MG63 (cell line): ENCODE measurements around the gene OR1I1. TPM values are rescaled to one million over a fixed set of nuclear protein-coding genes. Genes with fewer than 3 reads are reported as not detected.
"Not testable (repeated sequence)": the region's sequence is repeated elsewhere in the genome, so short reads cannot be mapped to it uniquely, and the experiment has no call there.

Source experiments
- DNase-seq: peaks from one replicate; pipeline ENCODE4 v3.0.0-alpha.2; 2020
- H3K27me3 ChIP-seq: fragments of 250-450 bp; sonication (Bioruptor Pico); 2 replicates; pipeline ENCODE4 v1.5.1; 2020; ENCODE audit warnings: mild to moderate bottlenecking, moderate library complexity
- H3K36me3 ChIP-seq: fragments of 250-450 bp; sonication (Bioruptor Pico); 2 replicates; pipeline ENCODE4 v1.5.1; 2020; ENCODE audit warnings: mild to moderate bottlenecking, moderate library complexity
- H3K4me3 ChIP-seq: fragments of 250-450 bp; sonication (Bioruptor Pico); 2 replicates; pipeline ENCODE4 v1.5.1; 2020; ENCODE audit warnings: mild to moderate bottlenecking, moderate library complexity
- H3K9me3 ChIP-seq: fragments of 250-450 bp; sonication (Bioruptor Pico); 2 replicates; pipeline ENCODE4 v1.5.1; 2020; ENCODE audit warnings: mild to moderate bottlenecking, moderate library complexity
- total RNA-seq: library from RNA; depleted of rRNA; stranded (reverse); fragments of >200 nt; shearing (Covaris generic); gene quantifications from 2 replicates; pipeline ENCODE4 v1.2.3, GENCODE V29; 2014; ENCODE audit warnings: low replicate concordance

Gene OR1I1
- total RNA-seq, 1 experiment from 2014 or later = not detected

DNA sequence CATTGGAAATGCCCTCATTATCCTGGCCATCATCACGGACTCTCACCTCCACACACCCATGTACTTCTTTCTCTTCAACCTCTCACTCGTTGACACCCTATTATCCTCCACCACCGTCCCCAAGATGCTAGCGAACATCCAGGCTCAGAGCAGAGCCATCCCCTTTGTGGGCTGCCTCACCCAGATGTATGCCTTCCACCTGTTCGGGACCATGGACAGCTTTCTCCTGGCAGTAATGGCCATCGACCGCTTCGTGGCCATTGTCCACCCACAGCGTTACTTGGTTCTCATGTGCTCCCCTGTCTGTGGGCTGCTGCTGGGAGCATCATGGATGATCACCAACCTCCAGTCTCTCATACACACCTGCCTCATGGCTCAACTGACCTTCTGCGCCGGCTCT lies 5.2 kb downstream of the OR1I1 start:
- peaks cover 72% of the 10 kb centered on the region for H3K27me3 ChIP-seq
- no peaks in the 10 kb centered on the region for H3K9me3 ChIP-seq
- no peak for DNase-seq

DNA sequence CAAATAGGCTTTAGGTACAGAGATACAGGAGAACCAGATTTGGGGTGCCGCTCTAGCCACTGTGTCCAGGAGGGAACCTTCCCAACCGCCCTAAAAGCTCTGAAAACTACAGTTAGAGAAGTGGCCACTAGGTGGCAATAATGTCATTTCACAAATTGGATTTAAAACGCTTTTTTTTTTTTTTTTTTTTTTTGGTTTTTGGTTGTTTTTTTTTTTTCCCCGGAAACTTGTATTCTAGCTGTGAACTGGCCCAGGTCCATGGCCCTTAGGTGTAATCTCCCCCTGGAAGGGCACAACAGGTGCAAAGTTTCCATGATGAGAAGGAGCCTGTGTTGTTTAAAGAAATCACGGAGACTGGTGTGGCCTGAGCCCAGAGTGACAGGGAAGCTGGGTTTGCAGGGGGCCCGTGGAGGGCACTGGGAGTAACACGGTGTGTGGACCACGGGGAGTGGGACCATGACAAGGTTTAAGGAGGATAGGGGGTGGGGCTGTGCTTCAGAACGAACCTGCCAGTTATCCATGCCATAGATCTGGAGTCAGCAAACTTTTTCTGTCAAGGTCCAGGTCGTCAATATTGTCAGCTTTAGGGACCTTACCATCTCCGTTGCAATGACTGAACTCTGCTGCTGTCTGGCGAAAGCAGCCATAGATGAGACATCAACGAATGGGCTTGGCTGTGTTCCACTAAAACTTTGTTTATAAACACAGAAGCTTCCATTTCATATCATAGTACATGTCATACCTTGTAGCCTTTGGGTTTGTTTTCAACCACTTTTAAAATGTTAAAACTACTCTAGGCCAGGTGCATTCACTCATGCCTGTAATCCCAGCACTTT lies 10.1 kb downstream of the OR1I1 start:
- H3K9me3 ChIP-seq = no peaks in the 10 kb centered on the region
- H3K27me3 ChIP-seq = peaks cover 26% of the 10 kb centered on the region
- H3K36me3 ChIP-seq = no peaks in the 10 kb centered on the region
- H3K4me3 ChIP-seq = no peak overlapping the region
- DNase-seq = no peak

More for the DNA sequence above, 5.2 kb downstream of the OR1I1 start:
- Histone ChIP-seq H3K4me3 (no peak overlapping the region), H3K36me3 (no peaks in the 10 kb centered on the region)

DNA sequence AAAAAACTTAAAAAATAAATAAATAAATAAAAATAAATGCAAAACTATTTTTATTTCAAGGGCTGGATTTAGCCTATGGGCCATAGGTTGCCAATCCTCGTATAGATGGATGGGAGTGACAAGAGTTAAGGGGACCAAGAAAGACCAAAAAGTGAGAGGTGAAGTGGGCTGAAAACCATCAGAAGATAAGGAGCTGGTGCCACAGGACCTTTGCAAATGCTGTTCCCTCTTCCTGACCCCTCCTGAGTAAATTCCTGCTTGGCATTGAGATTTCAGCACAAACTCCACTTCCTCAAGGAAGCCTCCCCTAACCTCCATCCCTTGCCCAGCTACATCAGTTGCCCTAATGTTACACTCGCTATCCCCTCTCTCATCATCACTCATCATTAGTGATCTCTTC lies 11.0 kb downstream of the OR1I1 start:
- DNase-seq = no peak
- Histone ChIP-seq H3K36me3 (no peaks in the 10 kb centered on the region), H3K27me3 (peaks cover 18% of the 10 kb centered on the region), H3K9me3 (no peaks in the 10 kb centered on the region), H3K4me3 (no peak overlapping the region)

DNA sequence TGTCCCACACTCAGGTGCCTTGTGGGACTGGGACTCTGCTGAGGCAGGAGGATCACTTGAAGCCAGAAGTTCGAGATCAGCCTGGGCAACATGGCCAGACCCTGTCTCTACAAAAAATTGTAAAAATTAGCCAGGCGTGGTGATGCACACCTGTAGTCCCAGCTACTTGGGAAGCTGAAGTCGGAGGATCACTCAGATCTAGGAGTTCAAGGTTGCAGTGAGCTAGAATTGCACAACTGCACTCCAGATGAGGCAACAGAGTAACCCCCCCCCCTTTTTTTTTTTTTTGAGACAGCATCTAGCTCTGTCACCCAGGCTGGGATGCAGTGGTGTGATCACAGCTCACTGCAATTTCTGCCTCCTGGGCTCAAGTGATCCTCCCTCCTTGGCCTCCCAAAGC lies 14.2 kb downstream of the OR1I1 start:
- no peaks in the 10 kb centered on the region for H3K36me3 ChIP-seq
- no peak for DNase-seq
- H3K9me3 ChIP-seq = no peaks in the 10 kb centered on the region
- no peak overlapping the region for H3K4me3 ChIP-seq
- H3K27me3 ChIP-seq = no peaks in the 10 kb centered on the region

DNA sequence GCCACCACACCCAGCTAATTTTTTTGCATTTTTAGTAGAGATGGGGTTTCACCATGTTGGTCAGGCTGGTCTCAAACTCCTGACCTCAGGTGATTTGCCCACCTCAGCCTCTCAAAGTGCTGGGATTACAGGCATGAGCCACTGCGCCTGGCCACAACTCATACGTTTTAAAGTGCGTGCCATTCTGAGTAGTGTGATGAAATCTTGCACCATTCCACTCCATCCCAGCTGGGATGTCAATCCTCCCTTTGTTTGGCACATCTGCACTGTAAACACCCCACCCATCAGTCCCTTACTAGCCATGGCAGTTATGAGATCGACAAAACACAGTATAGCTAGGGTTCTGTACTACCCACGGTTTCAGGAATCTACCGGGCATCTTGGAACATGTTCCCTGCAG lies 16.0 kb downstream of the OR1I1 start:
- H3K9me3 ChIP-seq = peaks cover 15% of the 10 kb centered on the region
- not testable (repeated sequence) for H3K4me3 ChIP-seq, H3K36me3 ChIP-seq, H3K27me3 ChIP-seq, DNase-seq

DNA sequence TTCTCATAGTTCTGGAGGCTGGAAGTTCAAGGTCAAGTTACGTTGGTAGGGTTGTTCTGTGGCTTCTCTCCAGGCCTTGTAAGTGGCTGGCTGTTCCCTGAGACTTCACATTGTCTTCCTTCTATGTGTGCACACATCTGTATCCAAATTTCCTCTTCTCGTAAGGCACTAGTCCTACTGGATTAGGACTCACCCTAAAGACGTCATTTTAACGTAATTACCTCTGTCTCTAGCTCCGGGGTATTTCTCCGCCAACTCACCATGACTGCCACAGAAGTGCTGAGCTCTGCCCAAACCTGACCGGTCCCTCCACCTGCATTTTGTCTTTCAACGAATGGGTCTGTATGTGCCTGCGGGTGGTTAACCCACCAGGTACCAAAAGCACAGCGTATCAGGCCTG lies 16.4 kb downstream of the OR1I1 start:
- no peaks in the 10 kb centered on the region for H3K36me3 ChIP-seq
- peaks cover 20% of the 10 kb centered on the region for H3K9me3 ChIP-seq
- H3K27me3 ChIP-seq = no peaks in the 10 kb centered on the region
- no peak overlapping the region for H3K4me3 ChIP-seq
- DNase-seq = no peak

DNA sequence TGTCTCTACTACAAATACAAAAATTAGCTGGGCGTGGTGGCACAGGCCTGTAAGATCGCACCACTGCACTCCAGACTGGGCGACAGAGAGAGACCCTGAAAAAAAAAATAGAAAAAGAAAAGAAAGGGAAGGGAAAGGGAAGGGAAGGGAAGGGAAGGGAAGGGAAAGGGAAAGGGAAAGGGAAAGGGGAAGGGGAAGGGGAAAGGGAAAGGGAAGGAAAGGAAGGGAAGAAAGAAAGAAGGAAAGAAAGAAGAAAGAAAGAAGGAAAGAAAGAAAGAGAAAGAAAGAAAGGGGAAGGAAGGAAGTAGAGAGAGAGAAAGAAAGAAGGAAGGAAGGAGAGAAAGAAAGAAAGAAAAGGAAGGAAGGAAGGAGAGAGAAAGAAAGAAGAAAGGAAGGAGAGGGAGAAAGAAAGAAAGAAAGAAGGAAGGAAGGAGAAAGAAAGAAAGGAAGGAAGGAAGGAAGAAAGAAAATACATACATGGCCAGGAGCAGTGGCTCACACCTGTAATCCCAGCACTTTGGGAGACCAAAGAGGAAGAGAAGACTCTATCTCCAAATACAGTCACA lies 17.1 kb downstream of the OR1I1 start:
- H3K4me3 ChIP-seq = no peak overlapping the region
- H3K36me3 ChIP-seq = no peaks in the 10 kb centered on the region
- H3K9me3 ChIP-seq = peaks cover 26% of the 10 kb centered on the region
- no peaks in the 10 kb centered on the region for H3K27me3 ChIP-seq
- DNase-seq = no peak

DNA sequence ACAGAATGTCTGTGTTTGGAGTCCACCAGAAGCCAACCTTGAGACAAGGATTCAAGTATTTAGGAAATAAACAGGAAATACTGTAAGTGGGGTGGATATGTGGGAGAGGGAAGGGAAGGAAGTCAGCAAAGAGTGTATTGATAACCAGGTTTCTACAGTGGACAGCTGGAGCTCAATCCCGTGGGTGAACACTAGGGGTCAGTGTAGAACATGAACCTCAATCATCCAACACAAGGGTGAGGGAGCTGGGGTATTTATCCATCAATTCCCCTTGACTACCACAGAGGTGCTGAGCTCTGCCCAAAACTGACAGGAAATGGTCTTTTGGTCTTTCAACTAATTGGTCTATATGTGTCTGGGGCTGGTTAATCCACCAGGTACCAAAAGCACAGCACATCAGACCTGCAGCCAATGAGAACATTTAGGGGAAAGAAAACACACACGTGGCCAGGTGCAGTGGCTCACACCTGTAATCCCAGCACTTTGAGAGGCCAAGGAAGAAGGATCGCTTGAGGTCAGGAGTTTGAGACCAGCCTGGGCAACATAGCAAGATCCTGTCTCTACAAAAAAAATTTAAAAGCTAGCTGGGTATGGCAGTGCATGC lies 19.6 kb downstream of the OR1I1 start:
- no peak overlapping the region for H3K4me3 ChIP-seq
- peaks cover 45% of the 10 kb centered on the region for H3K9me3 ChIP-seq
- H3K27me3 ChIP-seq = no peaks in the 10 kb centered on the region
- no peaks in the 10 kb centered on the region for H3K36me3 ChIP-seq
- no peak for DNase-seq

DNA sequence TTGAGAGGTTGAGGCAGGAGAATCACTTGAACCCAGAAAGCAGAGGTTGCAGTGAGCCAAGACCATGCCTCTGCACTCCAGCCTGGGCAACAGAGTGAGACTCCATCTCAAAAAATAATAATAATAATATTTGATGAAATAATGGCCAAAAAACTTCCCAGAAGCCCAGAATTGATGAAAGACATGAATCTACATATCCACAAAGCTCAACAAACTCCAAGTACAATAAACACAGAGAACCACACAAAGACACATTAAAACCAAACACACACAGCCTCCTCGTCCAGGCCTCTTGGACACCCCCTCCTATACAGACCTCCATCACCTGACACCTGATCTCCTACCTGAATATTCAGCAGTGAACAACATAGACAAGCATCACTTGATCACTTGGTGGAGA lies 22.0 kb downstream of the OR1I1 start:
- Histone ChIP-seq H3K4me3 (no peak overlapping the region), H3K9me3 (peaks cover 45% of the 10 kb centered on the region)
- DNase-seq = no peak

DNA sequence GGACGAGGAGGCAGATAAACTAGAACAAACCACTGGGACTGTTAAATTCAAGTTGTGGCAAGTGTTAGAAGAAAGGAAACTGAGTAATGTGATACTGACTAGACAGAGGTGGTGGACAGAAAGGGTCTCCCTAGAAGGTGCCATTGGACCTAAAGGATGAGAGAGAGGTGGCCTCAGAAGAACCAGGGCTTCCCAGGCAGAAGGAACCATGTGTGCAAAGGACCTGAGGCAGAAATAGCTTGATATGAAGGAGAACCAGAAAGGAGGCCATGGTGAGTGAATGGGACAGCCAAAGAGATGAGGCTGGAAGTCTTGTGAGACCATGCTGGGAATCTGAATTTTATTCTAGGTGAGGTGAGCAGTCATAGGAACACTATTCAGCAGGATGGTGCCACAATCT lies 22.4 kb downstream of the OR1I1 start:
- H3K4me3 ChIP-seq = no peak overlapping the region
- no peak for DNase-seq
- H3K9me3 ChIP-seq = peaks cover 45% of the 10 kb centered on the region
- H3K36me3 ChIP-seq = peaks cover 16% of the 10 kb centered on the region
- H3K27me3 ChIP-seq = no peaks in the 10 kb centered on the region

More for the DNA sequence above, 22.0 kb downstream of the OR1I1 start:
- no peaks in the 10 kb centered on the region for H3K27me3 ChIP-seq
- H3K36me3 ChIP-seq = peaks cover 12% of the 10 kb centered on the region

DNA sequence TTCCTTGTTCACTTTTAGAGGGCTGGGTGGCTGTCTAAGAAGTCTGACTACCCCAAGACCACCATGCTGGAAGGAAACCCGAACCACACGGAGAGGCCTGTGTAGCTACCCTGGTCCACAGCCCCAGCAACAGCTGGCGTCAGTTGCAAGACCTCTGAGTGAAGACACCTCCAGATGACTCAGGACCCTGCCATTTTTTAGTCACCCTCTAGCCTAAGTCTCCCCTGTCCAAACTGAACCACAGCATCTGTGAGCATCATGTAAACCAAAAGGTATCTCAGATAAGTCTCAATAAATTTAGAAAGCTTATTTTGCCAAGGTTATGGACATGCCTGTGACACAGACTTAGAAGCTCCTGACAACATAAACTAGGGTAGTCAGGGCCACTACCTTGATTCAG lies 23.0 kb downstream of the OR1I1 start:
- DNase-seq = no peak
- Histone ChIP-seq H3K27me3 (no peaks in the 10 kb centered on the region), H3K4me3 (no peak overlapping the region), H3K36me3 (peaks cover 23% of the 10 kb centered on the region), H3K9me3 (peaks cover 45% of the 10 kb centered on the region)

DNA sequence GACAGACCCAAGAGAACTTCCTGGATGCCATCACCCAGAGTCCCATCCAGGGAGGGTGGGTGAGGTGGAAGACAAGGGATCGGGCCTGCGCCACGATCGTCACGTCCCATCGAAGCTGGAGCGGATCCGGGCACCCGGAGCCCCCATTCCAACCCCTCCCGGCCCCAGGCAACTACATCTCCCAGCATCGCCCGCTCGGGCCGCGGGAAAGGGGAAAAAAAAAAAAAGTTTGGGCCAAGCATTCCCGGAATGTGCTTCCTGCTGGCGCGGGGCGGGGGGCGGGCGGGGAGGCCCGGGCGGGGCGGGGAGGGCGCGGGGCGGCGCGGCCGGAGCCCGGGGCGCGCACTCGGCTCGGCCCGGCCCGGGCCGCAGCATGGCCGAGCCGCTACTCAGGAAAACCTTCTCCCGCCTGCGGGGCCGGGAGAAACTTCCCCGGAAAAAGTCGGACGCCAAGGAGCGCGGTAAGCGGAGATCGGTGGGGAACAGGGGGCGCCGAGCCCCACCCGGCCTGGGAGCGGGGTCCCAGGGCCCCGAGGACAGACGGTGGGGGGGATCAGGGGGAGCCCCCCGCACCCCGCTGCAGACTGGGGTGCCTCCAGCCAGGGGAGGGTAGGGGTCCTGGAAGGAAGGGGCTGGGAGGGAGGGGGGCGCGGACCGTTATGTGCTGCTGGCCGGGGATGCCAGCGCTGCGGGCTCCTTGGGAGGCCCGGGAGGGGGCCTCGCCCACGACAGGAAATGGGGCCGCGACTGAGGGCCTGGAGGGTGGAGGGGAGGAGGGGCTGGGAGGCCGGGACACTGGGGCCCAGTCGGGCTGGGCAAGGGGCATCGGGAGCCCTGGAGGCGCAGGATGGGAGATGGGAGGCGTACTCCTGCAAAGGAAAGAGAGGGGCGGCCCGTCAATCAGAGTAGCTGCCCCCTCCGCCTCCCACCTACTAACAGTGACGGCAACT lies 25.3 kb downstream of the OR1I1 start, which contains the start of gene SYDE1:
Gene SYDE1 (plus strand): TSS at position 341 of the 950 bp plus-strand sequence. CDS start 33 bp downstream, at position 374.
- Histone ChIP-seq H3K27me3 (no peaks in the 10 kb centered on the region), H3K4me3 (peak within 1 kb of the TSS; percentile 97), H3K9me3 (peaks cover 36% of the 10 kb centered on the region), H3K36me3 (peaks cover 45% of the 10 kb centered on the region)
- DNase-seq = peak; percentile 83

DNA sequence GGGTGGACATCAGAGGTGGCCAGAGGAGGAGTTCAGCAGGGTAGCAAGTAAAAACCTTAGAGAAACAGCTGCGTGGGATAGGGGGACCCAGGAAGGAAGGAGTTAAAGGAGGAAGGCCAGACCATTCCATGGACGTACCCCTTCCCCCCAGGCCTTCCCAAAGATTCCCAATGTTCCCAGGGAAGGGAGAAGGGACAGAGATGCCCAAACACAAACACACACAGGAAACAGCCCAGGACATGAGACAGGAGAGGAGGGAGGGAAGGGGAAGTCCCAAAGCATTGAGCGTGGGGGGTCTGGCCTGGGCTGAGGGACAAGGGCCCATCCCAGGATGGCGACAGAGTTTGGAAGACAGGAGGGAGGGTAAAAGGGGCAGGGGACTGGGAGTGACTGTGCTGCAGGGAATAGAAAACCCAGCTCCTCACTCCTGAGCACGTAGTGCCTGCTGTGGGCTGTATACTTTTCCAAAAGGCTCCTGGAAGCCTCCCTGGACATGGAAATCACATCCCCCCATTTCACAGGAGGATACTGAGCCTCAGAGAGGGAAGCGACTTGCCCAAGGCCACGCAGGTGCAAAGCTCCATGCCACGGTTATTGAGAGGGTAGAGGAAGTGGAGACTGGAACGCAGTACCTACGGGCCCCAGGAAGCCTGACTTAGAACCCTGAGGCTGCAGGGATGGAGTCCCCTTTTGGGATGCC lies 26.3 kb downstream of the OR1I1 start:
- no peak for DNase-seq
- Histone ChIP-seq H3K27me3 (no peaks in the 10 kb centered on the region), H3K9me3 (peaks cover 27% of the 10 kb centered on the region), H3K4me3 (peak overlapping the region; percentile 97), H3K36me3 (peaks cover 55% of the 10 kb centered on the region)

DNA sequence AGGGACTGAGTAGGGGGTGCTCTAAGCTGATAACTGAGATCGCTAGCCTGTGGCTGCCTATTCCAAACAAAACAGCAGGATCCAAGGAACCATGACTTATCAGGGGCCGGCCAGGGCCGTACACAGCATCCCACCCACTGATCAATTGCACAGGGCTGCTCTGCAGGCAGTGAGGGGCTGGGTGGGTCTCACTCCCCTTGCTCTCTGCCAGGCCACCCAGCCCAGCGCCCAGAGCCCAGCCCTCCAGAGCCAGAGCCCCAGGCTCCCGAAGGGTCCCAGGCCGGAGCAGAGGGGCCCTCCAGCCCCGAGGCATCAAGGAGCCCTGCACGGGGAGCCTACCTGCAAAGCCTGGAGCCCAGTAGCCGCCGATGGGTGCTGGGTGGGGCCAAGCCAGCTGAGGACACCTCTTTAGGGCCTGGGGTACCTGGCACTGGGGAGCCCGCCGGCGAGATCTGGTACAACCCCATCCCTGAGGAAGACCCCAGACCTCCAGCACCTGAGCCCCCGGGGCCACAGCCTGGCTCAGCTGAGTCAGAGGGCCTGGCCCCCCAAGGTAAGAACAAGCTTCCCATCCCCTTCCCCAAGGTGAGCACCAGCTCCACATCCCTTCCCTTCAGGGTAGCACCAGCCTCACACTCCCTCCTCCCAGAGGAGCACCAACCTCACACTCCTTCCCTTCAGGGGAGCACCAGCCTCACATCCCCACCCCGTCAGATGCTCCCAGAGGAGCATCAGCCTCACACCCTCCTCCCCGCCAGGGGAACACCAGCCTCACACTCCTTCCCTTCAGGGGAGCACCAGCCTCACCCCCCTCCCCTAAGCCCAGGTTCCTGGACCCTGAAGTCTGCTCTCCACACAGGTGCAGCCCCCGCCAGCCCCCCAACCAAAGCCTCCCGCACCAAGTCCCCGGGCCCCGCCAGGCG lies 27.1 kb downstream of the OR1I1 start:
- DNase-seq = no peak
- peaks cover 18% of the 10 kb centered on the region for H3K9me3 ChIP-seq
- H3K36me3 ChIP-seq = peaks cover 63% of the 10 kb centered on the region
- peak overlapping the region; percentile 97; the same call in 1 of the 2 replicates for H3K4me3 ChIP-seq
- H3K27me3 ChIP-seq = no peaks in the 10 kb centered on the region

DNA sequence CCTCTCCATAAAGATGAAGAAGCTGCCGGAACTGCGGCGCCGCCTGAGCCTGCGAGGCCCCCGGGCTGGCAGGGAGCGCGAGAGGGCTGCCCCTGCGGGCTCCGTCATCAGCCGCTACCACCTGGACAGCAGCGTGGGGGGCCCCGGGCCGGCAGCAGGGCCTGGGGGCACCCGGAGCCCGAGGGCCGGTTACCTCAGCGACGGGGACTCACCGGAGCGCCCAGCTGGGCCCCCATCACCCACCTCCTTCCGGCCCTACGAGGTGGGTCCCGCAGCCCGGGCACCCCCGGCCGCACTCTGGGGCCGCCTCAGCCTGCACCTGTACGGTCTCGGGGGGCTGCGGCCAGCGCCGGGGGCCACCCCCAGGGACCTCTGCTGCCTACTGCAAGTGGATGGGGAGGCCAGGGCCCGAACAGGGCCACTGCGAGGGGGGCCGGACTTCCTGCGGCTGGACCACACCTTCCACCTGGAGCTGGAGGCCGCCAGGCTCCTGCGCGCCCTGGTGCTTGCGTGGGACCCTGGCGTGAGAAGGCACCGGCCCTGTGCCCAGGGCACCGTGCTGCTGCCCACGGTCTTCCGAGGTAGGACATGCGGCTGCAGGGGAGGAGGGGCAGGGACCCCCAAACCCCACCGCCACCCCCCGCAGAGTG lies 27.9 kb downstream of the OR1I1 start:
- Histone ChIP-seq H3K4me3 (no peak overlapping the region), H3K9me3 (peaks cover 11% of the 10 kb centered on the region), H3K36me3 (peaks cover 70% of the 10 kb centered on the region), H3K27me3 (no peaks in the 10 kb centered on the region)
- no peak for DNase-seq
